Endothelial cell of umbilical vein (primary cell): Measurements from ENCODE around the gene FAM187B.

Experiments used
- CTCF ChIP-seq, 2 donors: IDR thresholded peaks; 1 replicate in 1 of 2; 2 replicates in 1 of 2; pipeline ENCODE4 v1.5.1; 2011; ENCODE audit warnings: low read length in 2 of 2, mild to moderate bottlenecking in 2 of 2, moderate library complexity in 2 of 2, control low read depth in 1 of 2, inconsistent platforms in 1 of 2, low read depth in 1 of 2; ENCODE audit not compliant: insufficient read depth in 1 of 2; ENCODE audit errors: extremely low read depth in 1 of 2
- EZH2 ChIP-seq: IDR thresholded peaks from 2 replicates; pipeline ENCODE4 v1.6.1; 2012; ENCODE audit warnings: borderline replicate concordance, low read depth, mild to moderate bottlenecking, moderate library complexity, low read length, inconsistent platforms; ENCODE audit not compliant: severe bottlenecking

- TF ChIP-seq EZH2 (no peak), CTCF (IDR thresholded peaks at IDR 0.05; ENCODE audit: extremely low read depth in 1 of 2, insufficient read depth in 1 of 2, low read depth in 1 of 2, low read length in 2 of 2) (no peak)
Measured at GRCh38 chr19:35256566-35256965, 28.0 kb upstream of the FAM187B start.
